HG02642 (cell line): ENCODE measurements around the gene ARIH2.

Source experiments
- ATAC-seq: cut with Tn5 transposase; IDR thresholded peaks from one replicate; pipeline ENCODE4 v1.9.1; 2021; ENCODE audit warnings: mild to moderate bottlenecking; ENCODE audit not compliant: unreplicated experiment, poor library complexity

The ARIH2 gene

GRCh38 chr3:49028673-49029562, 110.3 kb downstream of the ARIH2 start, which contains the start of gene IMPDH2:
IMPDH2 (minus strand) TSS chr3:49029398; CDS start chr3:49029350, 48 bp downstream.
- peak; percentile 92 for ATAC-seq

GRCh38 chr3:49029563-49029884, 110.9 kb downstream of the ARIH2 start:
- no peak for ATAC-seq

- no peak for ATAC-seq
Observed at GRCh38 chr3:49030321-49030720, 111.7 kb downstream of the ARIH2 start.

- no peak for ATAC-seq
Observed at GRCh38 chr3:49032646-49033304, 114.1 kb downstream of the ARIH2 start.

GRCh38 chr3:49034650-49035049, 116.0 kb downstream of the ARIH2 start:
- ATAC-seq = no peak

- no peak for ATAC-seq
Observed at GRCh38 chr3:49035281-49035680, 116.6 kb downstream of the ARIH2 start.
